ENCODE results near the gene ITPKC. TPM values are rescaled to one million over a fixed set of nuclear protein-coding genes. Genes with fewer than 3 reads are reported as not detected.

The ITPKC gene
- total and polyA plus RNA-seq, 11 donors, result 6.9 to 27.3 (median 9.1) TPM

GRCh38 chr19:40691421-40692211 is 25.3 kb upstream of the ITPKC start:
- Histone ChIP-seq H3K4me1 (peaks cover 0 to 43% (median 20%) of the 10 kb centered on the region in 12 donors), H3K27me3 (no peaks in the 10 kb centered on the region), H3K27ac (peak overlapping the region; percentile 82 to 94 (median 86)), H3K36me3 (peaks cover 0 to 45% (median 22%) of the 10 kb centered on the region in 9 donors), H3K4me3 (peak overlapping the region in 9 of 12 donors; percentile 59 to 93 (median 72)), H3K9me3 (no peaks in the 10 kb centered on the region)
- WGBS, 4 donors, result 75 to 82% (median 80%) methylated on average over 21 to 23 of the region's 24 CpGs
- peak in 2 of 5 donors; percentile 38 to 59 for DNase-seq
- no peak for ATAC-seq
- TF ChIP-seq POLR2A (IDR thresholded peaks at IDR 0.05), result no peak
- TF ChIP-seq, protein P1, sequence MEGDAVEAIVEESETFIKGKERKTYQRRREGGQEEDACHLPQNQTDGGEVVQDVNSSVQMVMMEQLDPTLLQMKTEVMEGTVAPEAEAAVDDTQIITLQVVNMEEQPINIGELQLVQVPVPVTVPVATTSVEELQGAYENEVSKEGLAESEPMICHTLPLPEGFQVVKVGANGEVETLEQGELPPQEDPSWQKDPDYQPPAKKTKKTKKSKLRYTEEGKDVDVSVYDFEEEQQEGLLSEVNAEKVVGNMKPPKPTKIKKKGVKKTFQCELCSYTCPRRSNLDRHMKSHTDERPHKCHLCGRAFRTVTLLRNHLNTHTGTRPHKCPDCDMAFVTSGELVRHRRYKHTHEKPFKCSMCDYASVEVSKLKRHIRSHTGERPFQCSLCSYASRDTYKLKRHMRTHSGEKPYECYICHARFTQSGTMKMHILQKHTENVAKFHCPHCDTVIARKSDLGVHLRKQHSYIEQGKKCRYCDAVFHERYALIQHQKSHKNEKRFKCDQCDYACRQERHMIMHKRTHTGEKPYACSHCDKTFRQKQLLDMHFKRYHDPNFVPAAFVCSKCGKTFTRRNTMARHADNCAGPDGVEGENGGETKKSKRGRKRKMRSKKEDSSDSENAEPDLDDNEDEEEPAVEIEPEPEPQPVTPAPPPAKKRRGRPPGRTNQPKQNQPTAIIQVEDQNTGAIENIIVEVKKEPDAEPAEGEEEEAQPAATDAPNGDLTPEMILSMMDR (IDR thresholded peaks at IDR 0.05), result no peak
- intact Hi-C loops (cut with DNase I), result loop anchor here in 4 of 10 donors (2.0 kb wide), 2 partner anchors 23 to 59 kb away; partner anchors contain the start of genes ACTMAP (in 1 of the 4) and SNRPA (in 1 of the 4)

DNA sequence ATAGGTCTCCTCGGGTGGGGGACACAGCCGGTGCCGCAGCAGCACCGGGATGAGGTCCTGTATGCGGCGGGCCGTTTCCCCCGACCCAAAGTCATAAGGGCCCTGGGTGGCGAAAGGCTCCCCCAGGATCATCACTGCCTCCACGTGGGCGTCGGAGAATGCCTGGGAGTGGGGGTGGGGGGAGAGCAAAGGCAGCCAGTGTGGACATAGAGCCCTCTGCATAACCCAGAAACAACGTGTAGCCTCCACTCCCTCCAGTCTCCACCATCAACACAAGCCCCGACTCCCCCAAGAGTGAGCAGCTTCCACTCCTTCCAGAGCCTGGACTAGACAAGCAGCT is 24.7 kb upstream of the ITPKC start:
- H3K9me3 ChIP-seq, result no peaks in the 10 kb centered on the region
- intact Hi-C loops (cut with DNase I), result no loop called here
- ATAC-seq (no peak), DNase-seq (no peak)
- H3K4me1 ChIP-seq, result peaks cover 0 to 40% (median 19%) of the 10 kb centered on the region in 12 donors
- peak overlapping the region in 6 of 12 donors; percentile 82 to 94 (median 88) for H3K27ac ChIP-seq
- H3K27me3 ChIP-seq, result no peaks in the 10 kb centered on the region
- H3K36me3 ChIP-seq, result peaks cover 0 to 45% (median 18%) of the 10 kb centered on the region in 9 donors
- no peak overlapping the region for H3K4me3 ChIP-seq
- TF ChIP-seq POLR2A (IDR thresholded peaks at IDR 0.05), result no peak
- TF ChIP-seq, protein P1 (IDR thresholded peaks at IDR 0.05), result no peak
- WGBS, 4 donors, result 76 to 92% (median 87%) methylated on average over 6 to 14 of the region's 14 CpGs

DNA sequence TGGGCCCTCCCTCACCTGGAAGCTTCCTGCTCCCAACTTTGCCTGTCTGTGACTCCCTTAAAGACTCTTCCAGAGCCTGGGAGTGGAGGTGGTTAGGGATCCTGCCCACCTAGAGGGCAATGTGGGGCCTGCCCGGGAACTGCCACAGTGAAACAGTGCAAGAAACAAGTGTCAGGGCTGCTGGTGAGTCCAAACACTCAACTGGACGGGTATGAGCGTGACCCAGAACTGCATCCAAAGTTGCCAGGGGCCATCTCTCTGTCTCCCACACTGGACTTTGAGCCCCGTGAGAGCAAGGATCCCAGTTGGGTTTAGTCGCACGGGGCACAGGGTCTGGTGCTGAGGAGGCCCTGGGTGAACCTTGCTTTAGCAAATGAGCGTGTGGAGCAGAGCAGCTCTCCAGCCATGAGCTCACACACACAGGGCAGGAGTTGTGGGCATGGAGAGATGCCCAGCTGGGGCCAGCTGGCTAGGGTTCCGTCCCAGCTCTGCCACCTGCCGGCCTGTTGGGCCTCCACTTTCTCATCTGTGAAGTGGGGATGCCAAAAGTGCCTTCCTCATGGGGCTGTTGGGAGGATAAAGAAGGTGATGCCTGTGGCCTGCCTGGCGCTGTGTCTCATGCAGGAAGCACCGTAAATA is 23.6 kb upstream of the ITPKC start:
- intact Hi-C loops (cut with DNase I), result no loop called here
- Histone ChIP-seq H3K36me3 (peaks cover 0 to 45% (median 18%) of the 10 kb centered on the region in 9 donors), H3K9me3 (no peaks in the 10 kb centered on the region), H3K27me3 (no peaks in the 10 kb centered on the region), H3K4me1 (peaks cover 0 to 31% (median 15%) of the 10 kb centered on the region in 12 donors), H3K4me3 (no peak overlapping the region), H3K27ac (no peak overlapping the region)
- TF ChIP-seq, protein P1 (IDR thresholded peaks at IDR 0.05), result no peak
- TF ChIP-seq POLR2A (IDR thresholded peaks at IDR 0.05), result no peak
- DNase-seq, result peak in 1 of 5 donors; percentile 32
- no peak for ATAC-seq
- WGBS, 4 donors, result 91 to 95% (median 92%) methylated on average over 9 to 11 of the region's 11 CpGs

DNA sequence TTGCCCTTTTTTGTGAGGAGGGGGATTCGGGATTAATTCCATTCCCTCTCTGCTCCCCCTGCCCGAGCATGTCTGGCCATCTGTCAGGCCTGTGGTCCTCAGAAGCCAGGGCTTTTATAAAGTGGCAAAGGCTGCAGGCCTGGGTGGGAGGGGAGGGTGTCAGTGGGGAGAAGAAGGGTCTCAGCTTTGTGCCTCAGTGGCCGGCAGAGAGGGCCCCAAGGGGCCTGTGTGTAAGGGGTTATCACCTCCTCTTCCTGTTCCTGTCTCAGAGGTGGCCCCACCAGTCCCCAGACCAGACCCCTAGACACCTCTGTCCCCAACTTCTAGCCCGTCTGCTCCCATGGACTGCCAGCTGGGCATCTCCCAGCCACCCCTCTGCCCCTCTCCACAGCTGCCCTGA is 23.0 kb upstream of the ITPKC start:
- H3K9me3 ChIP-seq, result no peaks in the 10 kb centered on the region
- no peak overlapping the region for H3K27ac ChIP-seq
- intact Hi-C loops (cut with DNase I), result no loop called here
- ATAC-seq (no peak), DNase-seq (no peak)
- 81 to 88% (median 85%) methylated on average over 3 to 4 of the region's 4 CpGs for WGBS, 4 donors
- H3K4me1 ChIP-seq, result peaks cover 0 to 25% (median 12%) of the 10 kb centered on the region in 12 donors
- peaks cover 0 to 52% (median 18%) of the 10 kb centered on the region in 9 donors for H3K36me3 ChIP-seq
- no peak for TF ChIP-seq POLR2A (IDR thresholded peaks at IDR 0.05)
- TF ChIP-seq, protein P1 (IDR thresholded peaks at IDR 0.05), result no peak
- no peak overlapping the region for H3K4me3 ChIP-seq
- no peaks in the 10 kb centered on the region for H3K27me3 ChIP-seq
